AG04449 (cell line): ENCODE results near the gene EXOC4.
"Not testable (repeated sequence)": the region's sequence is repeated elsewhere in the genome, so short reads cannot be mapped to it uniquely, and the experiment has no call there.

Experiments used
- CTCF ChIA-PET: fragments of 350-600 bp; formaldehyde crosslinking; extraction: SDS; loops from one replicate; lab custom pipeline; 2021; ENCODE audit warnings: antibody characterized with exemption; lab: Yijun Ruan, JAX
- POLR2A ChIA-PET: fragments of 400-600, 350-600 bp; formaldehyde crosslinking; extraction: SDS; loops from one replicate; lab custom pipeline; 2020; ENCODE audit warnings: antibody characterized with exemption, inconsistent platforms; lab: Yijun Ruan, JAX
- DNase-seq: peaks from one replicate; pipeline ENCODE4 v3.0.0-alpha.2; 2010; ENCODE audit warnings: low read depth, low spot score
- H3K4me3 ChIP-seq: 2 replicates; pipeline ENCODE4 v1.5.1; 2011; ENCODE audit warnings: low read depth, mild to moderate bottlenecking, control low read depth, low read length
- CTCF ChIP-seq: IDR thresholded peaks from one replicate; pipeline ENCODE4 v1.5.1; 2011; ENCODE audit warnings: mild to moderate bottlenecking, moderate library complexity, low read length, control low read depth, inconsistent platforms; ENCODE audit not compliant: insufficient read depth; ENCODE audit errors: missing control alignments

The EXOC4 gene

GRCh38 chr7:133885213-133885612 lies 632.3 kb downstream of the EXOC4 start:
- no peak for DNase-seq
- ChIA-PET POLR2A (interaction anchor here (0.6 kb wide), 1 partner anchor 632 kb away, joined by 3 read pairs; no protein-coding TSS in a partner anchor), CTCF (no interaction called here)
- TF ChIP-seq CTCF: no peak
- H3K4me3 ChIP-seq: no peak overlapping the region

GRCh38 chr7:133886086-133886485 lies 633.2 kb downstream of the EXOC4 start:
- no peak for DNase-seq
- ChIA-PET POLR2A (no interaction called here), CTCF (no interaction called here)
- H3K4me3 ChIP-seq: no peak overlapping the region
- no peak for TF ChIP-seq CTCF

- POLR2A ChIA-PET: no interaction called here
- CTCF ChIA-PET: no interaction called here
These were observed 633.9 kb downstream of the EXOC4 start for GRCh38 chr7:133886797-133887196.

GRCh38 chr7:133887459-133887858 lies 634.6 kb downstream of the EXOC4 start:
- DNase-seq: no peak
- CTCF ChIA-PET: no interaction called here
- H3K4me3 ChIP-seq: no peak overlapping the region
- TF ChIP-seq CTCF: no peak
- POLR2A ChIA-PET: no interaction called here

More at GRCh38 chr7:133886797-133887196, 633.9 kb downstream of the EXOC4 start:
- TF ChIP-seq CTCF: no peak
- no peak for DNase-seq
- H3K4me3 ChIP-seq: no peak overlapping the region

GRCh38 chr7:133888061-133888930 lies 635.4 kb downstream of the EXOC4 start:
- TF ChIP-seq CTCF: no peak
- no peak overlapping the region for H3K4me3 ChIP-seq
- ChIA-PET CTCF (interaction anchor here (1.0 to 1.3 kb wide), 2 partner anchors 9 to 34 kb away, joined by 4 read pairs; no protein-coding TSS in a partner anchor), POLR2A (no interaction called here)
- DNase-seq: no peak

- no peak for TF ChIP-seq CTCF
- ChIA-PET CTCF (no interaction called here), POLR2A (no interaction called here)
- DNase-seq: no peak
- H3K4me3 ChIP-seq: no peak overlapping the region
These were observed 651.9 kb downstream of the EXOC4 start for GRCh38 chr7:133904776-133905175.

- POLR2A ChIA-PET, DNase-seq, H3K4me3 ChIP-seq: not testable (repeated sequence)
- CTCF ChIA-PET: interaction anchor here (1.1 kb wide), 1 partner anchor 234 kb away, joined by 3 read pairs; no protein-coding TSS in a partner anchor
These were observed 653.7 kb downstream of the EXOC4 start for GRCh38 chr7:133906553-133906952.
